Heart left ventricle (tissue), 16 donors: ENCODE measurements around the gene ZNF195. TPM values are rescaled to one million over a fixed set of nuclear protein-coding genes. Genes with fewer than 3 reads are reported as not detected.
A peak's percentile ranks its signal among the peaks of the same experiment; 100 is the strongest.
"Not testable (repeated sequence)": the region's sequence is repeated elsewhere in the genome, so short reads cannot be mapped to it uniquely, and the experiment has no call there.

Experiments
- ATAC-seq, 4 donors: fragments of 200-7000 bp; cut with Tn5 transposase; one replicate each; pipeline ENCODE4 v1.9.1; 2020 to 2022; ENCODE audit warnings: moderate library complexity in 4 of 4, mild to moderate bottlenecking in 3 of 4, moderate number of reproducible peaks in 1 of 4
- DNase-seq, 5 donors: peaks; one replicate each; pipeline ENCODE4 v3.0.0-alpha.2; 2020
- H3K27ac ChIP-seq, 12 donors: fragments of 200-600 bp; sonication (generic) in 4 of 12; one replicate each; pipeline versions ENCODE4 v1.5.0 to v1.8.0; 2016 to 2022; ENCODE audit warnings: mild to moderate bottlenecking in 2 of 12
- H3K27me3 ChIP-seq, 9 donors: fragments of 200-600 bp; sonication (generic) in 2 of 9; one replicate each; pipeline versions ENCODE4 v1.5.1 to v1.8.0; 2016 to 2022; ENCODE audit warnings: mild to moderate bottlenecking in 3 of 9
- H3K36me3 ChIP-seq, 9 donors: fragments of 200-600 bp; sonication (generic) in 2 of 9; one replicate each; pipeline versions ENCODE4 v1.5.0 to v1.8.0; 2018 to 2022; ENCODE audit warnings: mild to moderate bottlenecking in 2 of 9
- H3K4me1 ChIP-seq, 12 donors: fragments of 200-600 bp; sonication (generic) in 4 of 12; one replicate each; pipeline versions ENCODE4 v1.5.0 to v1.8.0; 2016 to 2022; ENCODE audit warnings: mild to moderate bottlenecking in 3 of 12
- H3K4me3 ChIP-seq, 12 donors: fragments of 200-600 bp; sonication (generic) in 4 of 12; one replicate each; pipeline versions ENCODE4 v1.5.0 to v1.8.0; 2017 to 2022; ENCODE audit warnings: mild to moderate bottlenecking in 9 of 12, moderate library complexity in 4 of 12
- H3K9me3 ChIP-seq, 12 donors: fragments of 200-600 bp; sonication (generic) in 4 of 12; one replicate each; pipeline versions ENCODE4 v1.5.0 to v1.8.0; 2016 to 2022; ENCODE audit warnings: mild to moderate bottlenecking in 1 of 12
- WGBS, 4 donors: extraction: QIAGEN DNeasy Blood & Tissue Kit in 2 of 4; methylation state at CpG; one replicate each; pipeline versions ENCODE4 v1.1.5 to v1.1.7; 2013 to 2018; 5-methylcytosine and 5-hydroxymethylcytosine counted together
- intact Hi-C, 10 donors: fragments of 100-400 bp; cut with DNase I; formaldehyde crosslinking; loops; one replicate each; pipeline versions ENCODE4 v1.11.1 to v1.14.2; 2022
- polyA plus RNA-seq, 2 donors: library from polyadenylated mRNA; stranded (reverse); fragments of 200-250 nt; gene quantifications; one replicate each; pipeline ENCODE4 v1.2.3, GENCODE V29; 2013
- total RNA-seq, 9 donors: library from RNA; depleted of rRNA in 2 of 9; stranded (reverse); fragments of >200 nt in 2 of 9; fragmentation: NEBNext Ultra II Directional in 3 of 9; extraction: Animal tissue kit (Norgen Biotek cat#: 25700) in 3 of 9; gene quantifications; one replicate each; pipeline versions ENCODE4 v1.1.0 to v1.2.4, GENCODE V29; 2016 to 2023
- donor health status: ischemic (EF 13 %, LVEDD 7.1; RV severe dilation, severe dysfunction).
- donor health status: healthy with polysubstance abuse.
- donor health status: DM: no; HTN: yes; CAD: no.
- donor health status: DM: no; HTN: no; CAD: no.
- donor health status: ischemic (EF 25% LVEDD 6.9; RV normal size, moderate dysfunction).
- donor health status: ischemic (EF 25% LVEDD 5.7; RV mildly dilated, moderate dysfunction).
- donor health status: healthy.
- donor health status: DM: yes; HTN: yes; CAD: no.
- donor health status: ischemic (EF 35%, LVEDD 5.7; RV mildly dilated, moderate dysfunction).
- donor health status: nonischemic (EF 11% LVEDD 7.7; RV severe dilation, severe dysfunction).
- donor health status: DM: yes; HTN: yes; CAD: no.
- donor health status: PGD.
- donor health status: ischemic (EF 29% LVEDD 5.4; RV normal size, mild dysfunction).
- donor health status: nonischemic (EF 23%, LVEDD 6.1; RV moderate dilation, normal function).

The ZNF195 gene
- total and polyA plus RNA-seq, 11 donors = 5.6 to 14.9 (median 8.3) TPM

DNA sequence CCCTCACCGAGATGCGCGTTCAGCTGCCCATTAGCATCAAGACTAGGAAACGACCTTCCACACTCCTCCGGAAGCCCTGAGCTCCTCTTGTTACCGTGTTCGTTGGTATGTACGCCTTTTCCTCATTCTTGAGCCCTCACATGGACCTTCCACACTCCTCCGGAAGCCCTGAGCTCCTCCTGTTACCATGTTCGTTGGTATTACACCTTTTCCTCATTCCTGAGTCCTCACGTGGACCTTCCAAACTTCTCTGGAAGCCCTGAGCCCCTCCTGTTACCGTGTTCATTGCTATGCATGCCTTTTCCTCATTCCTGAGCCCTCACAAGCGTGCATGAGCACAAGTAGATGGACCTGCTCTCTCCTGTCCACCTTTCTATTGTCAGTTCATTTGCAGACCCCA lies 52.5 kb downstream of the ZNF195 start:
- H3K4me3 ChIP-seq, ATAC-seq, H3K4me1 ChIP-seq, DNase-seq, H3K36me3 ChIP-seq, H3K27me3 ChIP-seq, H3K27ac ChIP-seq, intact Hi-C loops, H3K9me3 ChIP-seq: not testable (repeated sequence)
- no CpG with 5 or more reads among the region's 13 CpGs for WGBS, 4 donors

DNA sequence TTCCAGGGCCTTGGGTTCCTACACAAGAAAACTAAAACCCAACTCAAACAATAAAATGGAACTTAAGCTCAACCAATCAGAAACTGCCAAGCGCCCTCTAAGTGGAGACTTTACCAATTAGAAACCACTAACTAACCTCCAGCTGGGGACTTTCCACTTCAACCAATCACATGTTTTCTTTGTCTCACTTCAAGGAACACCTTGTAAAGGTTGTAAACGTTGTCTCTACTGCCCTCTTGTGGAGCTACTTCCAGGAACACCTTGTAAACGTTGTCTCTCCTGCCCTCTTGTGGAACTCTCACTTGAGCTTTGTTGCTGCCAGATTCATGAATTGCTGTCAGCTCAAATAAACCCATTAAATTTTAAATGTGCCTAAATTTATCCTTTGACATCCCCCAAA lies 54.2 kb downstream of the ZNF195 start:
- intact Hi-C loops, H3K4me3 ChIP-seq, H3K36me3 ChIP-seq, H3K4me1 ChIP-seq, H3K27me3 ChIP-seq, H3K9me3 ChIP-seq, H3K27ac ChIP-seq, DNase-seq: not testable (repeated sequence)
- peak in 2 of 4 donors; percentile 52 to 68 for ATAC-seq
- 60 to 95% (median 80%) methylated on average over 1 of the region's 3 CpGs; no CpG with 5 or more reads in 1 of the 4 donors for WGBS, 4 donors

Other genes starting within 250 kb of the ZNF195 start
- 10 to 100 TPM; 10.1 to 27.7 (median 17.0) TPM for gene OSBPL5, start 213.8 kb downstream of the ZNF195 start, total RNA-seq
- gene OSBPL5, start 213.8 kb downstream of the ZNF195 start, polyA plus RNA-seq = 10 to 100 TPM; 11.1 to 11.2 TPM
- not detected for gene MRGPRG, start 160.3 kb downstream of the ZNF195 start, total RNA-seq
- not detected for gene MRGPRG, start 160.3 kb downstream of the ZNF195 start, polyA plus RNA-seq
- 1 to 10 TPM in 1 of 9 donors, under 1 TPM in 5, not detected in 3; 0.30 to 2.3 (median 0.69) TPM for gene MRGPRE, start 146.7 kb downstream of the ZNF195 start, total RNA-seq
- gene MRGPRE, start 146.7 kb downstream of the ZNF195 start, polyA plus RNA-seq = under 1 TPM in 1 of 2 donors, not detected in 1; 0.53 TPM